ENCODE results near the gene VSIG4. TPM values are rescaled to one million over a fixed set of nuclear protein-coding genes. Genes with fewer than 3 reads are reported as not detected.

The VSIG4 gene
- polyA plus RNA-seq, 1 of the 3 experiments (the other 2 are of a cell fraction) = not detected

DNA sequence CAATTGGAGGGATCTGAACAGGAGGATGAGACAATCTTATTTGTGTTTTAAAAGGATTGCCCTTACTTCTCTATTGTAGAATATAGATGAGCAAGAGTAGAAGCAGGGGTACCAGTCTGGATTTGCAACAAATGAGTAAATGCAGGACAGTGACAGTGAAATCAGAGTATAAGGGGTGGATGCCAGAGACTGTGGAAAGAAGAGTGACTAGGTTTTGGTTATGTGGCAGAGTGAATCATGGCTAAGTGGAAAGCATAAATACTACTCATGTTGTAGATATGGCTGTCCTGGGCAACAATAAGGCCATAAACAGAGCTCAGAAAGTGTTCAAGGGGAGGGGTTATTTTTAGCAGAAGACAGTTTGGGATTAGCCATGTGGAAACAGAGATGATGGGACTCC, 6.0 kb upstream of the VSIG4 start:
- Histone ChIP-seq H3K4me1 (ENCODE audit: control insufficient read depth in 1 of 2, insufficient read depth in 2 of 2, low read depth in 1 of 2, low read length in 1 of 2) (no peaks in the 10 kb centered on the region), H3K27ac (ENCODE audit: low read depth in 2 of 2, low read length in 1 of 2) (no peak overlapping the region), H4K20me1 (ENCODE audit: insufficient read depth) (no peaks in the 10 kb centered on the region), H2AFZ (ENCODE audit: low read depth) (no peak overlapping the region), H3K9ac (no peak overlapping the region), H3K4me3 (ENCODE audit: low read depth in 2 of 2, low read length in 1 of 2) (no peak overlapping the region), H3K4me2 (no peak overlapping the region), H3F3A (replicated peaks; ENCODE audit: insufficient read depth) (no peaks in the 10 kb centered on the region), H3K27me3 (ENCODE audit: insufficient read depth) (no peaks in the 10 kb centered on the region), H3K79me2 (ENCODE audit: insufficient read depth) (no peaks in the 10 kb centered on the region), H3K36me3 (replicated peaks in 1 of 2; ENCODE audit: control insufficient read depth in 1 of 2, insufficient read depth in 2 of 2, low read length in 1 of 2) (no peaks in the 10 kb centered on the region), H3K9me3 (no peaks in the 10 kb centered on the region), H3K9me2 (no peaks in the 10 kb centered on the region)
- ChIA-PET POLR2A (no interaction called here), CTCF (no interaction called here)
- DNase-seq = no peak
- TF ChIP-seq SIN3A (IDR thresholded peaks at IDR 0.05; ENCODE audit: borderline replicate concordance, low read depth, low read length) = no peak
- TF ChIP-seq, protein P1, sequence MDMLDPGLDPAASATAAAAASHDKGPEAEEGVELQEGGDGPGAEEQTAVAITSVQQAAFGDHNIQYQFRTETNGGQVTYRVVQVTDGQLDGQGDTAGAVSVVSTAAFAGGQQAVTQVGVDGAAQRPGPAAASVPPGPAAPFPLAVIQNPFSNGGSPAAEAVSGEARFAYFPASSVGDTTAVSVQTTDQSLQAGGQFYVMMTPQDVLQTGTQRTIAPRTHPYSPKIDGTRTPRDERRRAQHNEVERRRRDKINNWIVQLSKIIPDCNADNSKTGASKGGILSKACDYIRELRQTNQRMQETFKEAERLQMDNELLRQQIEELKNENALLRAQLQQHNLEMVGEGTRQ (IDR thresholded peaks at IDR 0.05; ENCODE audit: borderline replicate concordance, low read depth, low read length) = no peak
- TF ChIP-seq FOXM1 (IDR thresholded peaks at IDR 0.05; ENCODE audit: low read depth) = no peak
- TF ChIP-seq EP300 (IDR thresholded peaks at IDR 0.05; ENCODE audit: borderline replicate concordance in 1 of 2, low read depth in 1 of 2, low read length in 1 of 2) = no peak
- no peak for TF ChIP-seq RXRA (IDR thresholded peaks at IDR 0.05; ENCODE audit: borderline replicate concordance, low read depth)
- TF ChIP-seq, protein P2, sequence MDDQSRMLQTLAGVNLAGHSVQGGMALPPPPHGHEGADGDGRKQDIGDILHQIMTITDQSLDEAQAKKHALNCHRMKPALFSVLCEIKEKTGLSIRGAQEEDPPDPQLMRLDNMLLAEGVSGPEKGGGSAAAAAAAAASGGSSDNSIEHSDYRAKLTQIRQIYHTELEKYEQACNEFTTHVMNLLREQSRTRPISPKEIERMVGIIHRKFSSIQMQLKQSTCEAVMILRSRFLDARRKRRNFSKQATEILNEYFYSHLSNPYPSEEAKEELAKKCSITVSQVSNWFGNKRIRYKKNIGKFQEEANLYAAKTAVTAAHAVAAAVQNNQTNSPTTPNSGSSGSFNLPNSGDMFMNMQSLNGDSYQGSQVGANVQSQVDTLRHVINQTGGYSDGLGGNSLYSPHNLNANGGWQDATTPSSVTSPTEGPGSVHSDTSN (IDR thresholded peaks at IDR 0.05) = no peak
- no peak for TF ChIP-seq TAF1 (IDR thresholded peaks at IDR 0.05; ENCODE audit: borderline replicate concordance, low read depth, low read length)
- no peak for TF ChIP-seq RCOR1 (IDR thresholded peaks at IDR 0.05; ENCODE audit: low read length)
- TF ChIP-seq, protein P3, sequence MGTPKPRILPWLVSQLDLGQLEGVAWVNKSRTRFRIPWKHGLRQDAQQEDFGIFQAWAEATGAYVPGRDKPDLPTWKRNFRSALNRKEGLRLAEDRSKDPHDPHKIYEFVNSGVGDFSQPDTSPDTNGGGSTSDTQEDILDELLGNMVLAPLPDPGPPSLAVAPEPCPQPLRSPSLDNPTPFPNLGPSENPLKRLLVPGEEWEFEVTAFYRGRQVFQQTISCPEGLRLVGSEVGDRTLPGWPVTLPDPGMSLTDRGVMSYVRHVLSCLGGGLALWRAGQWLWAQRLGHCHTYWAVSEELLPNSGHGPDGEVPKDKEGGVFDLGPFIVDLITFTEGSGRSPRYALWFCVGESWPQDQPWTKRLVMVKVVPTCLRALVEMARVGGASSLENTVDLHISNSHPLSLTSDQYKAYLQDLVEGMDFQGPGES (IDR thresholded peaks at IDR 0.05; ENCODE audit: low read depth, low read length) = no peak
- no peak for TF ChIP-seq NFIC (IDR thresholded peaks at IDR 0.05; ENCODE audit: borderline replicate concordance)

DNA sequence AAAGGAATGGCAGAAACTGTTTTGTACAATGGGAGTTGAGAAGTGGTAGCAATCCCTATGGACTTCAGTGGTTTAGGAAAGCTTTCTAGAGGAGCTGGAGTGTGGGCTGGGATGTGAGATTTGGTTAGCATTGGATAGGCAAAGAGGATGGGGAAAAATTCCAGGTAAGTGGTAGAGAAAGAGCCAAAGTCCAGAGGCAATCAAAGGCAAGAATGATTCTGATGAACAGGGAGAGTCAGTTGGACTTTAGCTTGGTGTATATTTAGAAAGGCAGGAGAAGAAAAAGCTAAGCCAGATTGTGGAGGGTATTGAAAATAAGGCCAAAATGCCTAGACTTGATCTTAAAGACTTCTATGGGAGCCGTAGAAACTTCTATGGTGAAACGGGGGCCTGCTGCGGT, 3.7 kb upstream of the VSIG4 start:
- H3K9me3 ChIP-seq = no peaks in the 10 kb centered on the region
- TF ChIP-seq CHD2 (IDR thresholded peaks at IDR 0.05; ENCODE audit: low read length, partially characterized antibody) (no peak), RAD21 (IDR thresholded peaks at IDR 0.05; ENCODE audit: low read length) (no peak), FOXM1 (IDR thresholded peaks at IDR 0.05; ENCODE audit: low read depth) (no peak), NFIC (IDR thresholded peaks at IDR 0.05; ENCODE audit: borderline replicate concordance) (no peak), RFX5 (IDR thresholded peaks at IDR 0.05; ENCODE audit: low read length) (no peak)
- TF ChIP-seq, protein P4, sequence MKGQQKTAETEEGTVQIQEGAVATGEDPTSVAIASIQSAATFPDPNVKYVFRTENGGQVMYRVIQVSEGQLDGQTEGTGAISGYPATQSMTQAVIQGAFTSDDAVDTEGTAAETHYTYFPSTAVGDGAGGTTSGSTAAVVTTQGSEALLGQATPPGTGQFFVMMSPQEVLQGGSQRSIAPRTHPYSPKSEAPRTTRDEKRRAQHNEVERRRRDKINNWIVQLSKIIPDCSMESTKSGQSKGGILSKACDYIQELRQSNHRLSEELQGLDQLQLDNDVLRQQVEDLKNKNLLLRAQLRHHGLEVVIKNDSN (IDR thresholded peaks at IDR 0.05; ENCODE audit: borderline replicate concordance, low read depth) = no peak
- TF ChIP-seq, protein P5, sequence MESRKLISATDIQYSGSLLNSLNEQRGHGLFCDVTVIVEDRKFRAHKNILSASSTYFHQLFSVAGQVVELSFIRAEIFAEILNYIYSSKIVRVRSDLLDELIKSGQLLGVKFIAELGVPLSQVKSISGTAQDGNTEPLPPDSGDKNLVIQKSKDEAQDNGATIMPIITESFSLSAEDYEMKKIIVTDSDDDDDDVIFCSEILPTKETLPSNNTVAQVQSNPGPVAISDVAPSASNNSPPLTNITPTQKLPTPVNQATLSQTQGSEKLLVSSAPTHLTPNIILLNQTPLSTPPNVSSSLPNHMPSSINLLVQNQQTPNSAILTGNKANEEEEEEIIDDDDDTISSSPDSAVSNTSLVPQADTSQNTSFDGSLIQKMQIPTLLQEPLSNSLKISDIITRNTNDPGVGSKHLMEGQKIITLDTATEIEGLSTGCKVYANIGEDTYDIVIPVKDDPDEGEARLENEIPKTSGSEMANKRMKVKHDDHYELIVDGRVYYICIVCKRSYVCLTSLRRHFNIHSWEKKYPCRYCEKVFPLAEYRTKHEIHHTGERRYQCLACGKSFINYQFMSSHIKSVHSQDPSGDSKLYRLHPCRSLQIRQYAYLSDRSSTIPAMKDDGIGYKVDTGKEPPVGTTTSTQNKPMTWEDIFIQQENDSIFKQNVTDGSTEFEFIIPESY (IDR thresholded peaks at IDR 0.05; ENCODE audit: borderline replicate concordance, low read depth) = no peak
- TF ChIP-seq, protein P6, sequence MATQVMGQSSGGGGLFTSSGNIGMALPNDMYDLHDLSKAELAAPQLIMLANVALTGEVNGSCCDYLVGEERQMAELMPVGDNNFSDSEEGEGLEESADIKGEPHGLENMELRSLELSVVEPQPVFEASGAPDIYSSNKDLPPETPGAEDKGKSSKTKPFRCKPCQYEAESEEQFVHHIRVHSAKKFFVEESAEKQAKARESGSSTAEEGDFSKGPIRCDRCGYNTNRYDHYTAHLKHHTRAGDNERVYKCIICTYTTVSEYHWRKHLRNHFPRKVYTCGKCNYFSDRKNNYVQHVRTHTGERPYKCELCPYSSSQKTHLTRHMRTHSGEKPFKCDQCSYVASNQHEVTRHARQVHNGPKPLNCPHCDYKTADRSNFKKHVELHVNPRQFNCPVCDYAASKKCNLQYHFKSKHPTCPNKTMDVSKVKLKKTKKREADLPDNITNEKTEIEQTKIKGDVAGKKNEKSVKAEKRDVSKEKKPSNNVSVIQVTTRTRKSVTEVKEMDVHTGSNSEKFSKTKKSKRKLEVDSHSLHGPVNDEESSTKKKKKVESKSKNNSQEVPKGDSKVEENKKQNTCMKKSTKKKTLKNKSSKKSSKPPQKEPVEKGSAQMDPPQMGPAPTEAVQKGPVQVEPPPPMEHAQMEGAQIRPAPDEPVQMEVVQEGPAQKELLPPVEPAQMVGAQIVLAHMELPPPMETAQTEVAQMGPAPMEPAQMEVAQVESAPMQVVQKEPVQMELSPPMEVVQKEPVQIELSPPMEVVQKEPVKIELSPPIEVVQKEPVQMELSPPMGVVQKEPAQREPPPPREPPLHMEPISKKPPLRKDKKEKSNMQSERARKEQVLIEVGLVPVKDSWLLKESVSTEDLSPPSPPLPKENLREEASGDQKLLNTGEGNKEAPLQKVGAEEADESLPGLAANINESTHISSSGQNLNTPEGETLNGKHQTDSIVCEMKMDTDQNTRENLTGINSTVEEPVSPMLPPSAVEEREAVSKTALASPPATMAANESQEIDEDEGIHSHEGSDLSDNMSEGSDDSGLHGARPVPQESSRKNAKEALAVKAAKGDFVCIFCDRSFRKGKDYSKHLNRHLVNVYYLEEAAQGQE (IDR thresholded peaks at IDR 0.05; ENCODE audit: low read depth, low read length) = no peak
- WGBS (ENCODE audit: low lambda C conversion rate) = 11% methylated on average over 3 of the region's 3 CpGs
- H3K79me2 ChIP-seq (ENCODE audit: insufficient read depth) = no peaks in the 10 kb centered on the region
- ChIA-PET POLR2A (no interaction called here), CTCF (no interaction called here)
- H3F3A ChIP-seq (replicated peaks; ENCODE audit: insufficient read depth) = no peaks in the 10 kb centered on the region
- no peak overlapping the region for H3K27ac ChIP-seq (ENCODE audit: low read depth in 2 of 2, low read length in 1 of 2)
- H3K4me1 ChIP-seq (ENCODE audit: control insufficient read depth in 1 of 2, insufficient read depth in 2 of 2, low read depth in 1 of 2, low read length in 1 of 2) = no peaks in the 10 kb centered on the region
- H3K4me2 ChIP-seq = no peak overlapping the region
- DNase-seq = no peak
- no peak overlapping the region for H2AFZ ChIP-seq (ENCODE audit: low read depth)
- no peak overlapping the region for H3K9ac ChIP-seq
- H3K4me3 ChIP-seq (ENCODE audit: low read depth in 2 of 2, low read length in 1 of 2) = no peak overlapping the region
- H3K9me2 ChIP-seq = no peaks in the 10 kb centered on the region
- no peaks in the 10 kb centered on the region for H3K27me3 ChIP-seq (ENCODE audit: insufficient read depth)
- no peaks in the 10 kb centered on the region for H4K20me1 ChIP-seq (ENCODE audit: insufficient read depth)
- no peaks in the 10 kb centered on the region for H3K36me3 ChIP-seq (replicated peaks in 1 of 2; ENCODE audit: control insufficient read depth in 1 of 2, insufficient read depth in 2 of 2, low read length in 1 of 2)

Measured in SK-N-SH (cell line).